SK-N-SH (cell line): ENCODE results near the gene TRIM14. TPM values are rescaled to one million over a fixed set of nuclear protein-coding genes. Genes with fewer than 3 reads are reported as not detected.

Source experiments
- CTCF ChIA-PET: fragments of 300-600, 350-600 bp; formaldehyde crosslinking; extraction: SDS; loops from one replicate; lab custom pipeline; 2021; lab: Yijun Ruan, JAX
- POLR2A ChIA-PET: fragments of 350-600 bp; sonication (Branson Sonifier 250); formaldehyde crosslinking; extraction: SDS; loops from one replicate; lab custom pipeline; 2020; ENCODE audit warnings: antibody characterized with exemption, inconsistent platforms; lab: Yijun Ruan, JAX
- DNase-seq: peaks from one replicate; pipeline ENCODE4 v3.0.0; 2012
- H2AFZ ChIP-seq: fragments of 200-600 bp; sonication (generic); 2 replicates; pipeline ENCODE4 v1.8.1; 2016; ENCODE audit warnings: antibody characterized with exemption, mild to moderate bottlenecking, low read depth
- H3F3A ChIP-seq: fragments of 200-600 bp; sonication (generic); replicated peaks from 2 replicates; pipeline ENCODE3; 2016; ENCODE audit warnings: antibody characterized with exemption, mild to moderate bottlenecking; ENCODE audit not compliant: insufficient read depth
- H3K27ac ChIP-seq, 2 experiments: fragments of 200-500 bp in 1 of 2; fragments of 200-600 bp in 1 of 2; sonication (Bioruptor generic) in 1 of 2; sonication (generic), shearing (Covaris generic) in 1 of 2; 2 replicates each; pipeline versions ENCODE4 v1.5.1 to v1.6.1; 2014 to 2016; ENCODE audit warnings: low read depth in 2 of 2, inconsistent platforms in 1 of 2, low read length in 1 of 2, mild to moderate bottlenecking in 1 of 2, mixed read lengths in 1 of 2
- H3K27me3 ChIP-seq: fragments of 200-600 bp; sonication (generic), shearing (Covaris generic); 2 replicates; pipeline ENCODE4 v1.6.1; 2016; ENCODE audit warnings: mixed run types; ENCODE audit not compliant: insufficient read depth
- H3K36me3 ChIP-seq, 2 experiments: fragments of 200-500 bp in 1 of 2; fragments of 200-600 bp in 1 of 2; sonication (Bioruptor generic) in 1 of 2; sonication (generic) in 1 of 2; replicated peaks in 1 of 2; 2 replicates each; pipeline versions ENCODE3 to v1.5.1; 2014 to 2016; ENCODE audit warnings: low read length in 1 of 2, mild to moderate bottlenecking in 1 of 2; ENCODE audit not compliant: insufficient read depth in 2 of 2, control insufficient read depth in 1 of 2
- H3K4me1 ChIP-seq, 2 experiments: fragments of 200-500 bp in 1 of 2; fragments of 200-600 bp in 1 of 2; sonication (Bioruptor generic) in 1 of 2; sonication (generic), shearing (Covaris generic) in 1 of 2; 2 replicates each; pipeline versions ENCODE4 v1.5.1 to v1.6.1; 2014 to 2016; ENCODE audit warnings: low read depth in 1 of 2, low read length in 1 of 2, mixed run types in 1 of 2; ENCODE audit not compliant: insufficient read depth in 2 of 2, control insufficient read depth in 1 of 2
- H3K4me2 ChIP-seq: fragments of 200-600 bp; sonication (generic), shearing (Covaris generic); 2 replicates; pipeline ENCODE4 v1.6.1; 2017; ENCODE audit warnings: mixed run types
- H3K4me3 ChIP-seq, 2 experiments: fragments of 200-500 bp in 1 of 2; fragments of 200-600 bp in 1 of 2; sonication (Bioruptor generic) in 1 of 2; sonication (generic), shearing (Covaris generic) in 1 of 2; 2 replicates each; pipeline versions ENCODE4 v1.5.1 to v1.8.1; 2014 to 2016; ENCODE audit warnings: low read depth in 2 of 2, inconsistent platforms in 1 of 2, low read length in 1 of 2, mild to moderate bottlenecking in 1 of 2, mixed read lengths in 1 of 2, moderate library complexity in 1 of 2
- H3K79me2 ChIP-seq: fragments of 200-600 bp; sonication (generic); 2 replicates; pipeline ENCODE4 v1.8.1; 2017; ENCODE audit warnings: mild to moderate bottlenecking; ENCODE audit not compliant: insufficient read depth
- H3K9ac ChIP-seq: fragments of 200-600 bp; sonication (generic); 2 replicates; pipeline ENCODE4 v1.6.1; 2017; ENCODE audit warnings: mixed run types
- H3K9me2 ChIP-seq: fragments of 200-600 bp; sonication (generic); 2 replicates; pipeline ENCODE4 v1.6.1; 2017; ENCODE audit warnings: mixed run types
- H3K9me3 ChIP-seq: fragments of 200-600 bp; sonication (generic); 2 replicates; pipeline ENCODE4 v1.6.1; 2017; ENCODE audit warnings: mixed run types, mild to moderate bottlenecking, moderate library complexity
- H4K20me1 ChIP-seq: fragments of 200-600 bp; sonication (generic); 2 replicates; pipeline ENCODE4 v1.6.1; 2017; ENCODE audit warnings: mild to moderate bottlenecking, mixed run types; ENCODE audit not compliant: insufficient read depth
- CHD2 ChIP-seq: fragments of 150-350 bp; IDR thresholded peaks from 2 replicates; pipeline ENCODE4 v1.6.1; 2018; ENCODE audit warnings: low read length; ENCODE audit not compliant: partially characterized antibody
- EZH2phosphoT487 ChIP-seq: fragments of 200-600 bp; sonication (generic); IDR thresholded peaks from 2 replicates; pipeline ENCODE4 v1.6.1; 2017; ENCODE audit warnings: low read depth, mixed run types, mild to moderate bottlenecking, antibody characterized with exemption, moderate library complexity, borderline replicate concordance
- GATA2 ChIP-seq: sonication (generic); formaldehyde crosslinking; IDR thresholded peaks from 2 replicates; pipeline ENCODE4 v1.5.0; 2020; ENCODE audit warnings: mild to moderate bottlenecking, missing genetic modification reagents
- IRF3 ChIP-seq: fragments of 150-350 bp; IDR thresholded peaks from 2 replicates; pipeline ENCODE4 v1.6.1; 2016; ENCODE audit warnings: mild to moderate bottlenecking, low read depth, low read length
- JUND ChIP-seq: IDR thresholded peaks from 2 replicates; pipeline ENCODE4 v1.4.0; 2012
- PBX3 ChIP-seq: IDR thresholded peaks from 2 replicates; pipeline ENCODE4; 2012
- RAD21 ChIP-seq: IDR thresholded peaks from 2 replicates; pipeline ENCODE4 v1.6.1; 2012; ENCODE audit warnings: mild to moderate bottlenecking, low read length
- RFX5 ChIP-seq: IDR thresholded peaks from 2 replicates; pipeline ENCODE4 v1.6.1; 2012; ENCODE audit warnings: mild to moderate bottlenecking, improper control_type of control experiment, low read length
- RXRA ChIP-seq: IDR thresholded peaks from 2 replicates; pipeline ENCODE4 v1.4.0; 2012; ENCODE audit warnings: low read depth, mild to moderate bottlenecking, borderline replicate concordance
- SIN3A ChIP-seq: IDR thresholded peaks from 2 replicates; pipeline ENCODE4 v1.6.1; 2012; ENCODE audit warnings: low read depth, mild to moderate bottlenecking, low read length, moderate library complexity, borderline replicate concordance
- TAF1 ChIP-seq: IDR thresholded peaks from 2 replicates; pipeline ENCODE4 v1.6.1; 2012; ENCODE audit warnings: low read depth, mild to moderate bottlenecking, low read length, moderate library complexity, borderline replicate concordance
- USF1 ChIP-seq: IDR thresholded peaks from 2 replicates; pipeline ENCODE4 v1.4.0; 2012; ENCODE audit warnings: low read depth, borderline replicate concordance
- YY1 ChIP-seq: IDR thresholded peaks from 2 replicates; pipeline ENCODE4 v1.4.0; 2012; ENCODE audit warnings: low read depth, mild to moderate bottlenecking
- ZBTB33 ChIP-seq: IDR thresholded peaks from 2 replicates; pipeline ENCODE4 v1.4.0; 2012; ENCODE audit warnings: low read depth, borderline replicate concordance
- WGBS: methylation state at CpG from one replicate; pipeline ENCODE4 v1.1.6; 2017; ENCODE audit warnings: low lambda C conversion rate; 5-methylcytosine and 5-hydroxymethylcytosine counted together
- polyA plus RNA-seq, 3 experiments: library from polyadenylated mRNA; depleted of rRNA; stranded (reverse); fragments of >200 nt; gene quantifications; 2 replicates each; pipeline ENCODE4 v1.2.3, GENCODE V29; 2012
- TF ChIP-seq, protein P1 (sequence below): IDR thresholded peaks from 2 replicates; pipeline ENCODE4 v1.6.1; 2012; ENCODE audit warnings: mild to moderate bottlenecking, low read depth, low read length, moderate library complexity

The TRIM14 gene
- polyA plus RNA-seq, 1 of the 3 experiments (the other 2 are of a cell fraction), result 15.3 TPM

- Histone ChIP-seq H3K27ac (no peak overlapping the region; a peak in 1 of 4 replicates), H3K9me2 (no peaks in the 10 kb centered on the region), H3K4me1 (peaks cover 0 to 3% of the 10 kb centered on the region in 2 experiments; a peak in 1 of 4 replicates), H3K27me3 (no peaks in the 10 kb centered on the region), H3K4me2 (no peak overlapping the region), H3K9me3 (no peaks in the 10 kb centered on the region), H3K79me2 (no peaks in the 10 kb centered on the region), H3K36me3 (no peaks in the 10 kb centered on the region), H3F3A (peaks cover 7% of the 10 kb centered on the region), H3K9ac (no peak overlapping the region), H3K4me3 (no peak overlapping the region), H4K20me1 (no peaks in the 10 kb centered on the region), H2AFZ (no peak overlapping the region)
- WGBS, result 93% methylated on average over 1 of the region's 1 CpG
- POLR2A ChIA-PET, result no interaction called here
- no peak for DNase-seq
- no peak for TF ChIP-seq EZH2phosphoT487
- TF ChIP-seq IRF3, result no peak
- TF ChIP-seq RAD21, result no peak
- no peak for TF ChIP-seq PBX3
- TF ChIP-seq JUND, result no peak
- no peak for TF ChIP-seq YY1
- TF ChIP-seq CHD2, result no peak
- TF ChIP-seq ZBTB33, result no peak
- no peak for TF ChIP-seq SIN3A
- no peak for TF ChIP-seq GATA2
- TF ChIP-seq, protein P1, sequence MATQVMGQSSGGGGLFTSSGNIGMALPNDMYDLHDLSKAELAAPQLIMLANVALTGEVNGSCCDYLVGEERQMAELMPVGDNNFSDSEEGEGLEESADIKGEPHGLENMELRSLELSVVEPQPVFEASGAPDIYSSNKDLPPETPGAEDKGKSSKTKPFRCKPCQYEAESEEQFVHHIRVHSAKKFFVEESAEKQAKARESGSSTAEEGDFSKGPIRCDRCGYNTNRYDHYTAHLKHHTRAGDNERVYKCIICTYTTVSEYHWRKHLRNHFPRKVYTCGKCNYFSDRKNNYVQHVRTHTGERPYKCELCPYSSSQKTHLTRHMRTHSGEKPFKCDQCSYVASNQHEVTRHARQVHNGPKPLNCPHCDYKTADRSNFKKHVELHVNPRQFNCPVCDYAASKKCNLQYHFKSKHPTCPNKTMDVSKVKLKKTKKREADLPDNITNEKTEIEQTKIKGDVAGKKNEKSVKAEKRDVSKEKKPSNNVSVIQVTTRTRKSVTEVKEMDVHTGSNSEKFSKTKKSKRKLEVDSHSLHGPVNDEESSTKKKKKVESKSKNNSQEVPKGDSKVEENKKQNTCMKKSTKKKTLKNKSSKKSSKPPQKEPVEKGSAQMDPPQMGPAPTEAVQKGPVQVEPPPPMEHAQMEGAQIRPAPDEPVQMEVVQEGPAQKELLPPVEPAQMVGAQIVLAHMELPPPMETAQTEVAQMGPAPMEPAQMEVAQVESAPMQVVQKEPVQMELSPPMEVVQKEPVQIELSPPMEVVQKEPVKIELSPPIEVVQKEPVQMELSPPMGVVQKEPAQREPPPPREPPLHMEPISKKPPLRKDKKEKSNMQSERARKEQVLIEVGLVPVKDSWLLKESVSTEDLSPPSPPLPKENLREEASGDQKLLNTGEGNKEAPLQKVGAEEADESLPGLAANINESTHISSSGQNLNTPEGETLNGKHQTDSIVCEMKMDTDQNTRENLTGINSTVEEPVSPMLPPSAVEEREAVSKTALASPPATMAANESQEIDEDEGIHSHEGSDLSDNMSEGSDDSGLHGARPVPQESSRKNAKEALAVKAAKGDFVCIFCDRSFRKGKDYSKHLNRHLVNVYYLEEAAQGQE, result no peak
- no peak for TF ChIP-seq TAF1
- no peak for TF ChIP-seq USF1
- no peak for TF ChIP-seq RXRA
- no peak for TF ChIP-seq RFX5
- CTCF ChIA-PET, result interaction anchor here (3.2 to 9.5 kb wide), 2 partner anchors 11 to 109 kb away, joined by 44 to 96 read pairs; partner anchors contain the start of gene TRMO
These were observed 87.1 kb downstream of the TRIM14 start for GRCh38 chr9:98031935-98032334.
